DMS53 (cell line): Measurements from ENCODE around the gene BRWD1.

Source experiments
- DNase-seq: peaks from one replicate; lab custom pipeline; 2025; lab: John Stamatoyannopoulos, UW

BRWD1 gene

GRCh38 chr21:39134288-39134810 lies 179.1 kb downstream of the BRWD1 start:
- DNase-seq = no peak
